ENCODE results near the gene XRCC6.
"Not testable (repeated sequence)": the region's sequence is repeated elsewhere in the genome, so short reads cannot be mapped to it uniquely, and the experiment has no call there.

- TF ChIP-seq ZNF416 (CRISPR knock-in tag; IDR thresholded peaks at IDR 0.05); CTCF (IDR thresholded peaks at IDR 0.05); USF1 (CRISPR knock-in tag; IDR thresholded peaks at IDR 0.05); ZNF138 (CRISPR knock-in tag; conservative IDR thresholded peaks at IDR 0.05); USF2 (CRISPR knock-in tag; IDR thresholded peaks at IDR 0.05); E2F5 (CRISPR knock-in tag; IDR thresholded peaks at IDR 0.05); ZNF423 (CRISPR knock-in tag; IDR thresholded peaks at IDR 0.05); NFE2L1 (CRISPR knock-in tag; IDR thresholded peaks at IDR 0.05); MYBL2 (CRISPR knock-in tag; IDR thresholded peaks at IDR 0.05); CBFB (CRISPR knock-in tag; IDR thresholded peaks at IDR 0.05; ENCODE audit: low read depth); ATF3 (CRISPR knock-in tag; conservative IDR thresholded peaks at IDR 0.05): not testable (repeated sequence)
Observed at GRCh38 chr22:41631115-41631514, 10.0 kb downstream of the XRCC6 start.
